Stimulated activated CD8-positive, alpha-beta memory T cell treated with anti-CD3 and anti-CD28 coated beads, Interleukin-4, amount 100 ng/mL, for 24 hours (primary cell): ENCODE data around the gene IKZF3.
A peak's percentile ranks its signal among the peaks of the same experiment; 100 is the strongest.
"Not testable (repeated sequence)": the region's sequence is repeated elsewhere in the genome, so short reads cannot be mapped to it uniquely, and the experiment has no call there.

Experiments
- DNase-seq: peaks from one replicate; pipeline ENCODE4 v3.0.0-alpha.2; 2020; ENCODE audit warnings: low read depth

Gene IKZF3

DNA sequence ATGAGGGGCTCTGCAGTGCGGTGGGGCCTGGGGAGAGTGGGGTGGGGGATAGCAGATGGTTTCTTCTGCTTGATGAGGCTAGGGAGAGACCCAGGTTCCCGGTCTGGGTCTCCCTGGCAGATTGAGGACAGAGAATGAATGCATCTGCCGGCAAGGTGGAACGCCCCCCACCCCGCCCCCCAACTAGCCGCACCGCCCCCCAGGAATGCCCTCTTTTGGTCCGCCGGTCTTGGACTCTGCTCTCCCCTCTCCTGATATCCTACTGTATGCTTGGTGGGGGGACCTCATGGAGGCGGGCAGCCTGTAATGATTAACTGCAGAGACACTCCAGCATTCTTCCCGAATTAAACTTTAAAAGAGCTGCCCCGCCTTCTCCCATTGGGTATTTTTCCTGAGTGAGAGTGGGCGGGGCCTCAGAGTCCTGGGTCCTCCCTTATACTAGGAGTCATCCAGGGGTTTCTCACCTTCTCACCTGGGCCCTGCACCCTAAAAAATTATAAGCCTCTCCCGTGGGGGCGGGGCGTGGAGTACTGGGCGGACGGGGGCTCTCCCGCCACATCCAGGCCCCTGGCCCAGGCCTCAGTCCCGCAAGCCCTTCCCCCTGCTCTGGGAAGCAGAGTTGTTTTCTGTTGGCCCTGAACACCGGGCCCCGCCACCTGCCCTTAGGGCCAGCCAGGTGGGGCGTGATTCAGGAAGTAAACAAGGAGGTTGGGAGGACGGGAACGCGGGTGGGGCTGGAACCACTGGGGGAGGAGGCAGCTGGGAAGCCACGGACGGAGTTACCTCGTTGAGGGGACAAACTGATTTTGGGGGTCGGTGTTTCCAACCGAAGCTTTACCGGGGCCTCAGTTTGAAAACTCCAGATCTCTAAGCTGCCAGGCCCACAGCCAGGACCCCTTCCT is 124.9 kb downstream of the IKZF3 start:
- no peak for DNase-seq

DNA sequence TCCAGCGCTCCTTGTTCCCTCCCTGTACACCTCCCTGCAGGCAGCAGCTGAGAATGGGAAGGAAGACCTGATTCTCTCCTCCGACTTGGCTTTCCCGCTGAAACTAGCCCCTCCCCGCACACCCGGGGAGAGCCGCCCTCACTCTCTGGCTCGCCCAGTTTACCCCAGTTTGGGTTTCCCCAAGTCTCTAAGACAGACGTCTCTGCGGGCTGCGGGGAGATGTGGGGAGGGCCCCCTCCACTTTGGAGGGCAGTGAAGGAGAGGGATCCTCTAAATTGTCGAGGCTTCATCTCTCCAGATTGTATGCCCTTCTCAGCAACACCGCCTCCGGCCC is 125.6 kb downstream of the IKZF3 start:
- peak; percentile 38 for DNase-seq

DNA sequence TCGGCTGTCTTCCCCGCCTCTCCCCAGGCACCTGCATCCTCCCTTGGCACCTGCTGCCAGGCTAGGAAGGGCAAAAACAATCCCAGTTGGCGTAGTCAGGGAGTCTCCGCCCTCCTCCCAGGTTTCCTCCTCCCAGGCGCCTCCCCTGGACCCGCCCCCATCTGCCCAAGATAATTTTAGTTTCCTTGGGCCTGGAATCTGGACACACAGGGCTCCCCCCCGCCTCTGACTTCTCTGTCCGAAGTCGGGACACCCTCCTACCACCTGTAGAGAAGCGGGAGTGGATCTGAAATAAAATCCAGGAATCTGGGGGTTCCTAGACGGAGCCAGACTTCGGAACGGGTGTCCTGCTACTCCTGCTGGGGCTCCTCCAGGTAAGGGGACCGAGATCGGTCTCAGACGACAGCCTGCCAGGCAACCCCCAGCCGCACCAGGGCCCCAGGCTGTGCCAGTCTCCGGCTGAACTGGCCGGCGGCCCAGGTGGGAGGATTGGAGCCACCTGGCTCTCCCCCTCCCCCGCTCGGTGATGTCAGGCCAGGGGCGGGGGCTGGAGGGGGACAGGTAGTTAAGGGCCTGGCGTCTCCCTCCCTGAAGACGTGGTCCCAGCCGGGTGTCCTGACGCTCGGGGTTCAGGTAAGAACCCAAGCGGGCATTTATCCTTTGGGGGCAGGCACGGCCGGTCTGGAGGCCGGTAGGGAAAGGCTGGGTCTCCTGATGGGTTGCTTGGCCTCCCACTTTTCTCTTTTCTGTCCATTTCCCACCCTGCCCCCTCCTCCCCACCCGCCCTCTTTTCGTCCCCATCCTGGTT is 126.1 kb downstream of the IKZF3 start, which contains the start of gene GRB7:
GRB7 (plus strand) TSS at position 179 of the 808 bp plus-strand sequence. CDS start 4,364 bp downstream, outside the sequence.
- no peak for DNase-seq

DNA sequence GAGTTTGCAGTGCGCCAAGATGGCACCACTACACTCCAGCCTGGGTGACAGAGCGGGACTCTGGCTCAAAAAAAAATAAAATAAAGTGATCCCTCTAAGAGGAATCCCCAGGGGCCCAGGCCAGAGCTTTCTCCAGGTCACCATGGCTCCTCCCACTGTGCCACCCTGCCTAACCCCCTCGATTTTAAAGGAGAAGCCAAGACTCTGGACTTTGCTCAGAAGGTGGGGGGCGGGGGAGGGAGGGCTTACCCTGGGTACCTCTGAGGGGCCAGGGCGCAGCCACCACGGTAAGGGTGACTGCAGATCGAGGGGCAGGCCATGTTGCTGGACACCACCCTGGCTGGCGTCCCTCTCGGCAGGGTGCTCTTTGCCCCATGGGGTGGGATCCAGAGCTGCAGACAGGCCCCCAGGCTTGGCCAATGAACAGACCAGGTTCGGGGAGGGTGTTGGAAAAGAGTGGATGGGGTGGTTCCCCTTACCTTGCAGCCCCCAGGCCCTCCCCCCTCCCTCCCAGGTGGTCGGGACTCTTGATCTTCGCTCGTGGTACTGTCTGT is 126.8 kb downstream of the IKZF3 start:
- no peak for DNase-seq

DNA sequence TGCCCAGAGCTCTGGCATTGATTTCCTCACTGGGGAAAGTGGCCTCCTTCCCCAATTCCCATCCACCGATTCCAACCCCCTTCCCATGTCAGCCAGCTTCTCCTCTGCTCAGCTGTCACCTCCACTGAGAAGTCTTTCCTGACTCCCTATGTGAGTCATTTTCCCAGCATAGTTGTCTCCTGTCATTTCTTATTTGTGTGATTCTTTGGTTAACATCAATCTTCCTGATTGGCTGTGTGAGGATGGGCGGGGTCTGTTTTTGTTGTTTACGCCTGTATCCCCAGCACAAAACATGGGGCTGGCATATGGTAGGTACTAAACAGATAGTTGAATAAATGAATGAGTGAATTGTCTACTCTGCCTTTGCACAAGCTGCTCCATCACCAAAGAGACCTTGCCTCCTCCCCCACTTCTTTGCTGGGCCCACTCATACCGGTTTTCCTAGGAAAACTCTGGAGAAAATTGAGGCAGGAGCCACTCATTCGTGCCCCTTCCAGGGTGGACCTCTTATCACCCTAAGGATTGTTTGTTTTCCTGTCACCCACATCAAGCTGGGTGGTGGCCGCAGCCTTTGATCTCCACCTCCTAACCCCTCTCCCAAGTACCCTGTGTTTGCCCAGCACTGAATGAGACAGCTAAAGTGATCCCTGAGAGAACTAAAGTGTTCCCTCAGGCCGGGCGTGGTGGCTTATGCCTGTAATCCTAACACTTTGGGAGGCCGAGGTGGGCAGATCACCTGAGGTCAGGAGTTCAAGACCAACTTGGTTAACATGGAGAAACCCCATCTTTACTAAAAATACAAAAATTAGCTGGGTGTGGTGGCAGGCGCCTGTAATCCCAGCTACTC is 127.6 kb downstream of the IKZF3 start:
- no peak for DNase-seq

DNA sequence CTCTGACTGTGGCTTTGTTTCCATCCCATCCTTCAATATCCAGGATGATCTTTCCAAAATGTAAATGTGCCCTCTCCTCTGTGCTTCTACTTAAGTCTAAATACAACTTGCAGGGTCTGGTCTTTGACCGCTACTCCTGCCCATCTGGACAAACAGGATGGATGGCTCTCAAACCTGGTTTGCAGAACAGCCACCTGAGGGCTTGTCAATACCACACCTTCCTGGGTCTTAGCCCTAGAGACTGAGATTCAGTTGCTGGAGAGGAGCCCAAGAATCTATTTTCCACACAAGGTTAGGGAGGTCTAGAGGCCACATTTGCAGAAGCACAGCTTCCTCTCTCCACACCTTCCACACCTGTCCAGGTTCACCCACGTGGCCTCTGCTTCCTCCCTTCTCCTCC is 128.2 kb downstream of the IKZF3 start:
- no peak for DNase-seq

DNA sequence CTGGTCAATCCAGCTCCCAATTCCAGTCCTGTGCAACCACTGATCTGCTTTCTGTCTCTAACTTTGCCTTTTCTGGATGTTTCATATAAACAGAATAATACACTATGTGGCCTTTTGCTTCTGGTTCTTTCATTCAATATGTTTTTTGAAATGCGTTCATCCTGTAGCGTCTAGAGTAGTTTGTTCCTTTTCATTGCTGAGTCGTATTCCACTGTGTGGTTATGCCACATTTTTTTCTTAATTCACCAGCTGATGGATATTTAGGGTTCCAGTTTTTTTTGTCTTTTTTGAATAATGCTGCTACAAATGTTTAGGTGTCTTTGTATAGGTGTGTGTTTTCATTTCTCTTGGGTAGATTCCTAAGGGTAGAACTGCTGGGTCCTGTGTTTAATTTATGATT is 131.5 kb downstream of the IKZF3 start:
- DNase-seq = no peak

DNA sequence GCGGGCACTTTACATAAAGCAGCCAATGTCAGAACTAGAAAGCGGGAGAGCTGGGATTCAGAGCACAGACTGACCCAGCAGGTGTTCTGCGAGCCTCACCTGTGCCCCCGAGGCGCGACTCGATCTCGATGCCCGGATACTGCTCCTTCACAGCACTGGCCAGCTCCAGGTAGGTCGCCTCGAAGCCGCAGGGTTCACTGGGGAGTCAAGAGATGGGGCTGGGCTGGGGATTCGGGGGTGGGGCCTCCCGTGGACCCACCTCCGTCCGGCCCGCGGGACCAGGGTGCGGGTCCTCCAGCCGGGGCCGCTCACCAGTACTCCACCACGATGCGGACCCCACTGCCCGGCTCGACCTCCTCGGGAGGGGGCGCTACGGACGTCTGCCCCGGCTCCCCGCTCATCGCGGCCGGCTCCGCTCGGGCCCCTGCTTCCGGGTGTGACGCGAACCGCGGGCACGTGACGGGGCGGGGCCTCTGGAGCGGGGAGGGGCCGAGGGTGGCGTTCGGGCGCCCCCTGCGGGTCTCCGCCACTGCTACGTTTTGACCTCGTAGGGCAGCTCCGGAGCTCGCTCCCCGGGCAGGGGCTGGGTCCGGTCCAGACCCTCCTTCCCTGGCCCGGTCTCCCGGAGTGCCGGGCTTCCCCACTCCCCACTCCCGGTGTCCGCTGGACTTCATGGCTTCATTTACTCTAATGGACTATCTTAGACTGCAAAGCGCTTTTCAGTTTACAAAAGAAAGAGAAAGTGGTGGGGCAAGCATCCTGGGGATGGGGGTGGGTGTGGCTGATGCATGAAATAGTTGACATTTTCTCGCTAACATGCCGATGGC is 133.8 kb downstream of the IKZF3 start, which contains the start of gene MIEN1:
MIEN1 (minus strand) TSS at position 438 of the 827 bp plus-strand sequence; CDS start at position 401, 37 bp downstream.
- peak; percentile 91 for DNase-seq

DNA sequence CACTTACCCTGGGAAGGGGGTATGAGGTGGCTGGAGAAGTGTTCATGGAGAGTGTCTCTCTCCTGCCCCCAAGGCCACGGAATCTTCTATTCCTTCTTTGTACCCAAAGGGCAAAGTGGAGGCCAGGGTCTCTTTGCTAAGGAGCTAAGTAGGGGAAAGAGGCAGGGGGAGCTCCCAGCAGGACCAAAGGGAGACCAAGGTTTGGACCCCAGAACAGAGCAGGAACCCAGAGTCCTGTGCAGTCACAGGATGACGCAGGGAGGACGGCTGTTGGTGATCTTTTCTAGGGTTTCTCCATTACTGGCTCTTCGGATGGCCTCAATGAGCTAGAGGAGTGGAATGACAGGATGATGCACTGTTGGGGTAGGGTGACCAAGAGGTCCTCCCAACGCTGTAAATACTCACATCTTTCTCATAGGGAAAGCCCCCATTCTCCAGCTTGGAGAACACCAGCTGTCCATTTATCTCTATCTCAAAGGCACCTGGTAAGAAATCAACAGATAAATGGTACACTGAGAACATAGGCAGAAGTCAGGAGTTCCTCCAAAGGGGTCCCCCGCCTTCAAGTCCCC is 134.7 kb downstream of the IKZF3 start:
- no peak for DNase-seq

DNA sequence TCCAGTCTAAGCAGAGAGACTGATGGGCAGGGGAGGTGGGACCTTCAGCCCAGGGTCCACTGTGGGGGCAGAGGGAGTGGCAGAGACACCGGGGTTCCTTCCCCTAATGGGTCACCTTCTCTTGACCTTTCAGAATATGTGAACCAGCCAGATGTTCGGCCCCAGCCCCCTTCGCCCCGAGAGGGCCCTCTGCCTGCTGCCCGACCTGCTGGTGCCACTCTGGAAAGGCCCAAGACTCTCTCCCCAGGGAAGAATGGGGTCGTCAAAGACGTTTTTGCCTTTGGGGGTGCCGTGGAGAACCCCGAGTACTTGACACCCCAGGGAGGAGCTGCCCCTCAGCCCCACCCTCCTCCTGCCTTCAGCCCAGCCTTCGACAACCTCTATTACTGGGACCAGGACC is 136.6 kb downstream of the IKZF3 start:
- DNase-seq = no peak

DNA sequence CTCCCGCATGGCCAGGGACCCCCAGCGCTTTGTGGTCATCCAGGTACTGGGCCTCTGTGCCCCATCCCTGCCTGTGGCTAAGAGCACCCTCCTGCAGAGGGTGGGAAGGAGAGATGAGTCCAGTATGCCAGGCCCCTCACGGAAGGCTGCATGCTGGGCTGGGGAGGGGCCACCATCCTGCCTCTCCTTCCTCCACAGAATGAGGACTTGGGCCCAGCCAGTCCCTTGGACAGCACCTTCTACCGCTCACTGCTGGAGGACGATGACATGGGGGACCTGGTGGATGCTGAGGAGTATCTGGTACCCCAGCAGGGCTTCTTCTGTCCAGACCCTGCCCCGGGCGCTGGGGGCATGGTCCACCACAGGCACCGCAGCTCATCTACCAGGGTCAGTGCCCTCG is 137.5 kb downstream of the IKZF3 start:
- DNase-seq = no peak

DNA sequence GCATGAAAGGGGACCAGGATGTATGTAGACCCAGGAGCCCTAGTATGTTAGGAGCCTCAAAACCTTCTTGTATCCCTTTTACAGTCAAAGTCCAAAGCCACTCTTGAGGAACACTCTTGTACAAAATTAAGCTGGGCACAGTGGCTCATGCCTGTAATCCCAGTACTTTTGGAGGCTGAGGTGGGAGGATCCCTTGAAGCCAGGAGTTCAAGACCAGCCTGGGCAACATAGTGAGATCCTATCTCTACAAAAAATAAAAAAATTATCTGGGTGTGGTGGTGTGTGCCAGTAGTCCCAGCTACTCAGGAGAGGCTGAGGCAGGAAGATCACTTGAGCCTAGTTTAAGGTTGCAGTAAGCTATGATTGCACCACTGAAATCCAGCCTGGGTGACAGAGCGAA is 138.2 kb downstream of the IKZF3 start:
- not testable (repeated sequence) for DNase-seq

DNA sequence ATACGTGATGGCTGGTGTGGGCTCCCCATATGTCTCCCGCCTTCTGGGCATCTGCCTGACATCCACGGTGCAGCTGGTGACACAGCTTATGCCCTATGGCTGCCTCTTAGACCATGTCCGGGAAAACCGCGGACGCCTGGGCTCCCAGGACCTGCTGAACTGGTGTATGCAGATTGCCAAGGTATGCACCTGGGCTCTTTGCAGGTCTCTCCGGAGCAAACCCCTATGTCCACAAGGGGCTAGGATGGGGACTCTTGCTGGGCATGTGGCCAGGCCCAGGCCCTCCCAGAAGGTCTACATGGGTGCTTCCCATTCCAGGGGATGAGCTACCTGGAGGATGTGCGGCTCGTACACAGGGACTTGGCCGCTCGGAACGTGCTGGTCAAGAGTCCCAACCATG is 139.4 kb downstream of the IKZF3 start:
- DNase-seq = no peak

DNA sequence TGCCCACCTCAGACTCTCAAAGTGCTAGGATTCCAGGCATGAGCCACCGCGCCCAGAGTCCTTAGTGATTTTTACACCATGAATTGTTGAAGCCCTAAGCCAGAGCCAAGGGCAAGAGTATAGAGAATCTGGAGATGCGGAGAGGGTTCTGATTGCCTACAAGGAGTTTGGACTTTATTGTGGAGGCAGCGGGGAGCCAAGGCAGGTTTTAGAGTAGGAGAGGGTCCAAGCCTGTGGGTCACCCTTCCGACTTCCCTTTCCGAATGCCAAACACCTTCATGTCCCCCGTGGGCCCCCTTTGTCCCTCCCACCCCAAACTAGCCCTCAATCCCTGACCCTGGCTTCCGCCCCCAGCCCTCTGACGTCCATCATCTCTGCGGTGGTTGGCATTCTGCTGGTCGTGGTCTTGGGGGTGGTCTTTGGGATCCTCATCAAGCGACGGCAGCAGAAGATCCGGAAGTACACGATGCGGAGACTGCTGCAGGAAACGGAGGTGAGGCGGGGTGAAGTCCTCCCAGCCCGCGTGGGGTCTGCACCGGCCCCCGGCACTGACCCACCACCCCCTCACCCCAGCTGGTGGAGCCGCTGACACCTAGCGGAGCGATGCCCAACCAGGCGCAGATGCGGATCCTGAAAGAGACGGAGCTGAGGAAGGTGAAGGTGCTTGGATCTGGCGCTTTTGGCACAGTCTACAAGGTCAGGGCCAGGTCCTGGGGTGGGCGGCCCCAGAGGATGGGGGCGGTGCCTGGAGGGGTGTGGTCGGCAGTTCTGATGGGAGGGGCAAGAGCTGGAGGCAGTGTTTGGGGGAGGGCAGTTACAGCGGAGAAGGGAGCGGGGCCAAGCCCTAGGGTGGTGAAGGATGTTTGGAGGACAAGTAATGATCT is 140.9 kb downstream of the IKZF3 start:
- no peak for DNase-seq

DNA sequence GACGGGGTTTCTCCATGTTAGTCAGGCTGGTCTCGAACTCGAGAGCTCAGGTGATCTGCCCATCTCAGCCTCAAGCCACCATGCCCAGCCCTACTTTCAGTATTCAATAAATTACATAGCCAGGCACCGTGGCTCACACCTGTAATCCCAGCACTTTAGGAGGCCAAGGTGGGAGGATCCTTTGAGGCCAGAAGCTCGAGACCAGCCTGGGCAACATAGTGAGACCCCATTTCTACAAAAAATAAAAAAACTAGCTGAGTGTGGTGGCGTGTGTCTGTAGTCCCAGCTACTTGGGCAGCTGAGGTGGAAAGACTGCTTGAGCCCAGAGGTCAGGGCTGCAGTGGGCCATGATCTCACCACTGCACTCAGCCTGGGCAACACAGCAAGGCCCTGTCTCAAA is 142.0 kb downstream of the IKZF3 start:
- no peak for DNase-seq

DNA sequence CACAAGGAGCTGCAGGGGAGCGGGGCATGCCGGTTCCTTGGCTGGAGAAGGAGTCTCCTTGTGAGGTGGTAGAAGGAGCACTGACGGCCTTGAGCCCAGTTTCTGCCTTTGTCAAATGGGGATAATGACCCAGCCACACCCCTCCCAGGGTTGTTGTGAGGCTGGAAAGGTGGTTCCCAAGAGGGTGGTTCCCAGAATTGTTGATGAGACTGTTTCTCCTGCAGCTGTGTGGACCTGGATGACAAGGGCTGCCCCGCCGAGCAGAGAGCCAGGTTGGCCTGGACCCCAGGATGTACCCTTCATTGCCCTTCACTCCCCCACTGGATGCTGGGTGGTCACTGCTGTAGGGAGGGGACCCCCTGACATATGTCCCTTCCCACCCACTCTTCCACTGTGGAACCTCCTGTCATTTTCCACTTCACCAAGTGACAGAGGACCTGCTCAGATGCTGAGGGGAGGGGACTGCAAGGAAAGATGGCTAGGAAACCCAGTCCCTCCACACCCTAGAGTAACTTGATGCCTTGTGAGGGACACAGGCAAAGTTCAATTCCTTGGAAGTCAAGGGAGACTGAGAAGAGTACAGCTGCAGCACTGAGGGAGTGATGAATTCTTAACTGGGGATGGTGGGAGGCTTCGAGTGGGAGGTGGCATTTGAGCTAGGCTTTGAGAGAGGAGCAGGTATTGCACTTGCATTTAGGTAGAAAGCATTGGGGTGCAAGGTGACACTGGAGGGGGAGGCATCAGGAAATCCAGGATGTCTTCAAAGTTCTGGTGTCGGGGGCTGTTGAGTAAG is 144.4 kb downstream of the IKZF3 start:
- no peak for DNase-seq

DNA sequence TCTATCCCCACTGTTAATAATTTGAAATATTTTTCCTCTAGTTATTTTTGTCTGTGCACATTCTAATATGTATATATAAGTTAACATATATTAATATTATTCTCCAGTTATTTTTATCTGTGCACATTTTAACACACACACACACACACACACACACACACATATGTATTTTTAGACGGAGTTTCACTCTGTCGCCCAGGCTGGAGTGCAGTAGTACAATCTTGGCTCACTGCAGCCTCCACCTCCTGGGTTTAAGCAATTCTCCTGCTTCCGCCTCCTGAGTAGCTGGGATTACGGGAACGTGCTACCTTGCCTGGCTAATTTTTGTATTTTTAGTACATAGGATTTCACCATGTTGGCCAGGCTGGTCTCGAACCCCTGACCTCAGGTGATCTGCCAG is 146.5 kb downstream of the IKZF3 start:
- no peak for DNase-seq

DNA sequence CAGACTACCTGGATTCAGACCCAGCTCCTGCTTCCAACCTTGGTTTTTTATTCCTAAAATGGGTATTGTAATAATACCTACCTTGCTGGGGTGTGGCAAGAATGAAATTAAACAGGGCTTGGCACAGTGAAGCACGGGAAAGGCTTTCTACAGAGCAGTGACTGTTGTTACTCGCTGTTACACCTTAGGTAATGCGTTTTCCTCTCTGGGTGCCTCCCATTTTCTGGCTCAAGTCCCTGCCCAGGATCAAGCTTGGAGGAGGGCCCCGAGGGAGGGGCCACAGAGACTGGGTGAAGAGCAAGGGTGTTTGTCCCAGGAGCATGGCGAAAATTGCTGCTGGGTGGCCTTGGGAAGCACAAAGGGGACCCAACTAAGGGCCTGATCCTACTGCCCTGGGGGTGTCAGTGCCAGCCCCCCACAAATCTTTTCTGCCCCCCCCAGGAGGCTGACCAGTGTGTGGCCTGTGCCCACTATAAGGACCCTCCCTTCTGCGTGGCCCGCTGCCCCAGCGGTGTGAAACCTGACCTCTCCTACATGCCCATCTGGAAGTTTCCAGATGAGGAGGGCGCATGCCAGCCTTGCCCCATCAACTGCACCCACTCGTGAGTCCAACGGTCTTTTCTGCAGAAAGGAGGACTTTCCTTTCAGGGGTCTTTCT is 147.1 kb downstream of the IKZF3 start:
- DNase-seq = no peak
